Measurements from ENCODE around the gene KPNA4. TPM values are rescaled to one million over a fixed set of nuclear protein-coding genes. Genes with fewer than 3 reads are reported as not detected.

Gene KPNA4
- total RNA-seq (10 to 100 TPM; 50.9 to 56.8 TPM), polyA plus RNA-seq (ENCODE audit: insufficient read length in 6 of 6) (10 to 100 TPM; 47.2 to 64.2 (median 59.7) TPM)
- long read RNA-seq, donor 1, full-length matches to known transcripts: 7 of 15 reads
- long read RNA-seq, donor 1, partial matches to known transcripts: 8 of 15 reads
- long read RNA-seq, donor 1, other reads (novel, unspliced or antisense): 0 of 15 reads
- long read RNA-seq, donor 2, full-length matches to known transcripts: 6 of 20 reads
- long read RNA-seq, donor 2, partial matches to known transcripts: 14 of 20 reads
- long read RNA-seq, donor 2, other reads (novel, unspliced or antisense): 0 of 20 reads
- long read RNA-seq, donor 3, full-length matches to known transcripts: 6 of 6 reads
- long read RNA-seq, donor 3, partial matches to known transcripts: 0 of 6 reads
- long read RNA-seq, donor 3, other reads (novel, unspliced or antisense): 0 of 6 reads
- long read RNA-seq, donor 4, partial matches to known transcripts: 6 of 6 reads
- long read RNA-seq, donor 4, other reads (novel, unspliced or antisense): 0 of 6 reads
- long read RNA-seq, donor 5, full-length matches to known transcripts: 6 of 13 reads
- long read RNA-seq, donor 5, partial matches to known transcripts: 7 of 13 reads
- long read RNA-seq, donor 5, other reads (novel, unspliced or antisense): 0 of 13 reads
- long read RNA-seq, donor 6, full-length matches to known transcripts: 5 of 5 reads
- long read RNA-seq, donor 6, partial matches to known transcripts: 0 of 5 reads
- long read RNA-seq, donor 6, other reads (novel, unspliced or antisense): 0 of 5 reads
- long read RNA-seq, donor 7: 0 reads
- long read RNA-seq, donor 8, full-length matches to known transcripts: 9 of 16 reads
- long read RNA-seq, donor 8, partial matches to known transcripts: 7 of 16 reads
- long read RNA-seq, donor 8, other reads (novel, unspliced or antisense): 0 of 16 reads
- long read RNA-seq, donor 9: 0 reads
- long read RNA-seq, donor 10, partial matches to known transcripts: 5 of 5 reads
- long read RNA-seq, donor 10, other reads (novel, unspliced or antisense): 0 of 5 reads
- long read RNA-seq, donor 11, full-length matches to known transcripts: 11 of 11 reads
- long read RNA-seq, donor 11, partial matches to known transcripts: 0 of 11 reads
- long read RNA-seq, donor 11, other reads (novel, unspliced or antisense): 0 of 11 reads
- long read RNA-seq, donor 12, full-length matches to known transcripts: 3 of 3 reads
- long read RNA-seq, donor 12, partial matches to known transcripts: 0 of 3 reads
- long read RNA-seq, donor 12, other reads (novel, unspliced or antisense): 0 of 3 reads

DNA sequence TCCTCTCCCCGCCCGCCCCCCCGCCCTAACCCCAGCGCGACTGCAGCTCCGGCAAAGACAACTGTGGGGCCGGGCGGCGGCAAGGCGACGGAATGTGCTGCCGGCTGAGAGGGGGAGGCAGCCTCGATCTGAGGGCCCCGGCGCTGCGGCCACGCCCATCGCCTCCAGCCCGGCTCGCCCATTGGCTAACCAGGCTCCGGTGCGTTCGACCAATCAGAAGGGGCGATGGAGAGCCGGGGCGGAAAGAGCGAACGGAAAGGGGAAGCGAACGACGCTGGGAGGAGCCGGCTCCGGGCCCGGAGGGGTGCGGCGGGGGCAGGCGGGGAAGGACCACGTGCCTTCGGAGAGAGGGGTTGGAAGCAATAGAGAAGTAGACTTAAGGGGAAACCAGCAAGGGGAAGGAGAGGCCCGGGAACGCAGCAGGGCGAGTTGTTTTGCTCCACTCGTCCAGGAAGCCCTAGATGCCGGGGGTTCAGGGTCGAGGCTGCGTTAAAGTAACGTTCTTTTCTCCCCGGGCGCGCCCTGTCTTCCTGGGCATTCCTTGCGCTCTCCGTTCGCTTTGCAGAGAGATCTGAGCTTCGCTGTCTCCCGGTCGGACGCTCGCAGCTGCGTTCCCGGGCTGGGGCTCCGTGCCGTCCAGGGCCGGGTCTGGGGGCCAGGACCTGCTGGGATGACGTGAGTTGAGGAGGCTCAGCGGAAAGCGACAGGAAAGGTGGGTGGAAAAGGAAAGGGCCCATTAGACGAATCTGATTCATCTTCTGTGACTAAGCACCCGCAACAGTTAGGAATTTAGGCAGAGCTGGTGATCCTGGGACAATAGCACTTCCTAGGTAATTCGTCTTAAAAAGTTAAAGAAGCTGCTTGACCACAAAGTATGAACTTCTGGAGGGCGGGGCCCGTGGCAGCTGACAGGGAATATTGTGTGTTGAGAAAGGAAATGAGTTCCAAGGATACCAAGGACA lies at the start of gene KPNA4:
Gene KPNA4 (minus strand): TSS at position 130 of the 962 bp plus-strand sequence. CDS start 289 bp downstream, outside the sequence.
- Histone ChIP-seq H3K9me3 (no peaks in the 10 kb centered on the region), H3K27me3 (no peaks in the 10 kb centered on the region), H3K4me1 (peaks cover 25 to 56% of the 10 kb centered on the region in 2 donors), H3K36me3 (peaks cover 0 to 4% of the 10 kb centered on the region in 2 donors), H3K27ac (peak within 1 kb of the TSS; percentile 97 to 99), H3K4me3 (peak within 1 kb of the TSS; percentile 71 to 74)
- ATAC-seq (peak; percentile 96), DNase-seq (peak; percentile 97 to 99 (median 98))
- TF ChIP-seq, protein P1, sequence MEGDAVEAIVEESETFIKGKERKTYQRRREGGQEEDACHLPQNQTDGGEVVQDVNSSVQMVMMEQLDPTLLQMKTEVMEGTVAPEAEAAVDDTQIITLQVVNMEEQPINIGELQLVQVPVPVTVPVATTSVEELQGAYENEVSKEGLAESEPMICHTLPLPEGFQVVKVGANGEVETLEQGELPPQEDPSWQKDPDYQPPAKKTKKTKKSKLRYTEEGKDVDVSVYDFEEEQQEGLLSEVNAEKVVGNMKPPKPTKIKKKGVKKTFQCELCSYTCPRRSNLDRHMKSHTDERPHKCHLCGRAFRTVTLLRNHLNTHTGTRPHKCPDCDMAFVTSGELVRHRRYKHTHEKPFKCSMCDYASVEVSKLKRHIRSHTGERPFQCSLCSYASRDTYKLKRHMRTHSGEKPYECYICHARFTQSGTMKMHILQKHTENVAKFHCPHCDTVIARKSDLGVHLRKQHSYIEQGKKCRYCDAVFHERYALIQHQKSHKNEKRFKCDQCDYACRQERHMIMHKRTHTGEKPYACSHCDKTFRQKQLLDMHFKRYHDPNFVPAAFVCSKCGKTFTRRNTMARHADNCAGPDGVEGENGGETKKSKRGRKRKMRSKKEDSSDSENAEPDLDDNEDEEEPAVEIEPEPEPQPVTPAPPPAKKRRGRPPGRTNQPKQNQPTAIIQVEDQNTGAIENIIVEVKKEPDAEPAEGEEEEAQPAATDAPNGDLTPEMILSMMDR (IDR thresholded peaks at IDR 0.05): no peak
- intact Hi-C loops (cut with DNase I): no loop called here

DNA sequence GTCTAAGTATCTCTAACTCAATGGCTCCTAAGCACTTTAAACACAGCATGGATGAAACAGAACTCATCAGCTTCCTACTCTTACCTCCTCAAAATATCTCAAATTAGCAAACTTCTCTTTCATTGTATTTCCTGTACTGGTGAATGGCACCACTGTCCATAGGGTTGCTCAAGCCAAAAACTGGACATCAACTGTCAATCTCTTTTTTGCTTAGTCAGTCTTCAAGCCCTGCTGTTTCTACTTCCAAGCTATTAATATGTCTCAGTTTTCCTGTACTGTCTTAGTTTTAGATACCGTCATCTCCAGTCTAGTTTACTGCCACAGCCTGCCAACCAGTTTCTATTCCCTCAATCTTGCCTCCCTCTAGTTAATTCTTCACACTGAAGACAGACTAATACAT lies 48.3 kb upstream of the KPNA4 start:
- intact Hi-C loops (cut with DNase I): no loop called here
- DNase-seq (no peak), ATAC-seq (no peak)
- H3K4me1 ChIP-seq: no peaks in the 10 kb centered on the region
- no peak overlapping the region for H3K4me3 ChIP-seq
- TF ChIP-seq, protein P1 (IDR thresholded peaks at IDR 0.05): no peak
- no peaks in the 10 kb centered on the region for H3K9me3 ChIP-seq
- H3K27ac ChIP-seq: no peak overlapping the region
- no peaks in the 10 kb centered on the region for H3K27me3 ChIP-seq
- no peaks in the 10 kb centered on the region for H3K36me3 ChIP-seq

DNA sequence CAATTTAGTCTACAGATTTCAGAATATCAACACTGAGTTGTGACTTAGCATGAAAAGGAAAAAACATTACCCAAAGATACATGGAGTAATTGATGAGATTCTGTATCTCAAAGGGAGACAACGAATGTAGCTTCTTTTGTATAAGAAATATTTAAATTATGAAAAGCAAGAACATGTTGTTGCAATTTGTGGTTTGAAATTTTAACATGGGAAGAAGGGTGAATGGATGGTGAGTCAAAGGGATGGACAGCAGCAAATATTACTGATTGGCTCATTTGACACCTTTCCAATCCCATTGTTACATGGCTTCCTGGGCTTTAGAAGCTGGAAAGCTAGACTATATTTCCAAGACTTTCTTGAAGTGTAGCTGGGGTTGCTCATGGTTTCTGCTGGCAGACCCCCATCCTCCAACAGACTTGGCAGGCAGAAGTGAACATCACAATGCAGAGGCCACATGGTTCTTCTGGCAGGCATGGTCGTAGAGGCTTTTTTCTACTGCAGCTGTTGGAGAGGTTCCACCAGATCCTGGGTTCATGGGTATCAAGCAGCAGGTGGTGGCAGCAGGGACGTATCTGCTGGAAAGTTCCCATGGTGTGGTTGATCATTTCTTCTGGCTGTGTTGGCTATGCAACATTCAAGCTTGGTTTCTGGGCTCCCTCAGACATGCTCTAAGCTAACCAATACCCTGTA lies 47.2 kb upstream of the KPNA4 start:
- H3K27ac ChIP-seq: no peak overlapping the region
- ATAC-seq (no peak), DNase-seq (no peak)
- intact Hi-C loops (cut with DNase I): no loop called here
- H3K4me3 ChIP-seq: no peak overlapping the region
- no peaks in the 10 kb centered on the region for H3K4me1 ChIP-seq
- H3K9me3 ChIP-seq: no peaks in the 10 kb centered on the region
- H3K27me3 ChIP-seq: no peaks in the 10 kb centered on the region
- no peaks in the 10 kb centered on the region for H3K36me3 ChIP-seq
- TF ChIP-seq, protein P1 (IDR thresholded peaks at IDR 0.05): no peak

DNA sequence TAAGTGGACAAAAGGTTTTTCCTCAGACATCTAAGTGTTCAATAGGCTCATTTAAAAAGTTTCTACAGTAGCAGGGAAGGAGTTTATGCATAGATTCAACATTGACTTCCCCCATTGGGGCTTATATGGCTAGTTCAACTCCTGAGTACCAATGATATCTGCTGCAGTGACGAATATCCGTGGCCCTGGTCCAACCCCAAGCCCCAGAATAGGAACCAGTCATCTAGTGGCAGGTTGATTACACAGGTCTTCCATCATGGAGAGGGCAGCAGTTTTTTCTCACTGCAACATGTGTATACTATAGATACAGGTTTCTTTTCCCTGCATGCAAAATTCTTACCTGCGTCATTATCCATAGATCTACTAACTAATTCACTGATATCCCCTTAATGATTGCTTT lies 45.8 kb upstream of the KPNA4 start:
- intact Hi-C loops (cut with DNase I): no loop called here
- Histone ChIP-seq H3K27me3 (no peaks in the 10 kb centered on the region), H3K4me3 (no peak overlapping the region), H3K27ac (no peak overlapping the region), H3K4me1 (no peaks in the 10 kb centered on the region), H3K36me3 (no peaks in the 10 kb centered on the region), H3K9me3 (no peaks in the 10 kb centered on the region)
- TF ChIP-seq, protein P1 (IDR thresholded peaks at IDR 0.05): no peak
- ATAC-seq: no peak
- no peak for DNase-seq

All from left lung (tissue), 14 donors.